Activated CD4-positive, CD25-positive, alpha-beta regulatory T cell (primary cell): ENCODE data around the gene LIFR.

Experiments used
- DNase-seq, 4 experiments: peaks; one replicate each; lab custom pipeline; 2025; lab: John Stamatoyannopoulos, UW

Gene LIFR

DNA sequence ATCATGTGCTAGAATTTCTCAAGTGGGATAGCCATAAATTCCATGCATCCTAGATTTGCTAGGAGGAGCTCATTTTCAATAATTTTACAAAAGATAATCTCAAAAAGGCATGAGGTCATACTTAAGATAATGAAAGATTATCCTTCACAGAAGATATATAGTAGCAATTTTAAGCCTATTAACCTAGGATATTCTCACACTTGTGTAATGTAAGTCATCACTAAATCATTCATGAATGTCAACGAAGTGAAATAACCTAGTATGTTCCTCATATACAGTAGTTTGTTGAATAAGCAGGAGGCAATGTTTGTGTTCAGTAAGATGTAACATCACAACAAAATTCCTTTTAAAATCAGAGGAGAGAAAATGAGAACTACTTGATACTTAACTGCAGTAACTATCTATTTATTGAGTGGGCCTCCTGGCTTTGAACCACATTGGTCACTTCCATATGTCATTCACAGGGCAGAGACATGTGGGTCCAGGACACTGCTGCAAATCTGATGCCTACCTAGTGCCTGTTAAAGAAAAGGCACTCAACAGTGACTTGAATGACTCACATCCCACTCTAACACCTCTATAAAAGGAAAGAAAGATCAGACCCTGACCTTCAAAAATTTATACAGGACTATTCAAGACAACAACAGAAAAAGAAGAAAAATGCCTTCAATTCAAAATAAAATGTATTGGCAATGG, 8.2 kb downstream of the LIFR start:
- DNase-seq = no peak

DNA sequence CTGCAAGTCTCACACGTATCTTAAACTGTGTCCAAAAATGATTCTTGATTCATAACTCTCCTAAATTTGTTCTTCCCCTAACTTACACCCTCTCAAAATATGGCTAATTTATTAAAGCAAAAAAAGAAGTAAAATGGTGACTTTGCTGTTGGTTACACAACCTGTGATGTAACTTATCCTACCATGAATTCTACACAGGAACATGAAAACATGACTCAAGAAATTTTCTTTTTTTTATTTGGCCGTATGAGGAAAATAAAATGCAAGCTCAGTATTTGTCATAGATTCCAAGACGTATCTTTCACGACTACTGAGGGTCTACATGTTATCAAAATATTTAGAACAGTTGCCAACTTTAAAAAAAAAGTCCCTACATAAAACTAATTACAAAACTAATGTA, 9.2 kb downstream of the LIFR start:
- no peak for DNase-seq

DNA sequence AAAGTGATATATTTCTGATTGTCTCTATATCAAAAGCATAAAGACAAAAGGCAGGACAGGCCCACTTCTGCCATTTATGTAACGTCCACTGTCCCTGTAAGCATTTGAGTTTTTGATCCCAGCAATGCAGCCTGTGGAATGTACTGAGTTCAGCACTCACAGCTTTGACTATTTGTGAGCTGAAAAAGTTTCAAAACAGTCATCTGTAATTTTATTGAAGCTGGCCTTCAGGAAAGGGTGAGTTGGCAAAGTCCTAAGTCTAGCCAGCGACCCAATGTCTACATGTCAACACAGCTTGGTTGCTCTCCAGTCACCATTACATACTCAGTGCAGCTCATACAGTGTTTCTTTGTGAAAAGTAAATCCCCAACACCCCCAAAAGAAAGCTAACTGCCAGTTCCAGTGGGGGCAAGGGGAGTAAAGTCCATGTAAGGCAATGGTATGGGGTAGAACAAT, 9.7 kb downstream of the LIFR start:
- DNase-seq = no peak

DNA sequence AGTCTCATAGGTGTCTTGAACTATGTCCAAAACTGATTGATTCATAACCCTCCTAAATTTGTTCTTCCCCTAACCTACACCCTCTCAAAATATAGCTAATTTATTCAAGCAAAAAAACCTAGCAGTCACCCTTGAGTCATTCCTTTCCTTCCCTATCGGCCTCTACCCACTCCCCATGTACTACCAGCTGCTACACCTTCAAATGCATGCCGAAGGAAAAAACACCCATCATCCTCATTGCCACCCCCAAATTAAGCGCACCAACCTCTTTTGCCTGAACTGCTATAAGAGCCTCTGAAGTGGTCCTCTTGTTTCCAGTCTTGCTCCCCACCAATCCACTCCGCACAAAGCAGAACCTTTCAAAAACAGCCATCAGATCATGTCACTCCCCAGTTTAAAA, 12.6 kb downstream of the LIFR start:
- DNase-seq = no peak

DNA sequence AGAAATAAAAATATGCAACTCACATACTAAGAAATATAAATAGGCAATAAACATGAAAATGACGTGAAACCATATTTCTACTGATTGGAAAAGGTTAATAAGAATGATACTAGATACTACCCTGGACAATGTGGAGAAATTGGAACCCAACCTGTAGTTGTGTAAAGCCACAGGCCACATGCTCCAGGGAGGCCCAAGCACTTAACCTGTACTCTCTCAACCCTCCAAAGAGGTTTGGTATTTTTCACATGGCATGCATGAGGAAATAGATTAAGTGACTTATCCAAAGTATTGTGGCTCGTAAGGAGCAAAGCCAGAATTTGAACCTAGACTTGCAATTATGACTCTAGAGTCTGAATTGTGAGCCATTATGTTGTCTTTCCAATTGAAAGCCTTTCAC, 13.4 kb downstream of the LIFR start:
- DNase-seq = no peak

DNA sequence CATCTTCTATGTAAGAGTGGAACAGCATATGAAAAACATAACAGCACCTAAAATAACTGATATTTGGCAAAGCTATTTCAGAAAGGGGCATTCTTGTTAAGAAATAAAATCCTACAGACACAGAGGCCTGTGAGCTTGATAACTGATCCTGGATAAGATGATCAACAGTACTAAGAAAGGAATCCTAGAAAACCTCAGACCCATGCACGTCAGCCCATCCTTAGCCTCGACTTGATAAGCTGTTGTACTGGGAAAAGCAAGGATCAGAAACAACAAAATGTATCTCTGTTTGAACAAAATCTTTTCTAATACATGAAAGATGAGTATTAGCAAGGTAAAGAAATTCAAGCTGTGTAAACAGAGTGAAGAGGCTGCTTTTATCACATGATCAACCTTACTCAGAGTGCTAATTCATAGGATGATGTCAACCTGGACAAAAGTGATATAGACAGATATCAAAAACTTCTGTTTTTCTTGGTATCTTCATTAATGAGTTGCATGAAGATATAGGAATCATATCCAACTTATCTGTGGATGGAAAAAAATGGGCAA, 15.2 kb downstream of the LIFR start:
- no peak for DNase-seq

DNA sequence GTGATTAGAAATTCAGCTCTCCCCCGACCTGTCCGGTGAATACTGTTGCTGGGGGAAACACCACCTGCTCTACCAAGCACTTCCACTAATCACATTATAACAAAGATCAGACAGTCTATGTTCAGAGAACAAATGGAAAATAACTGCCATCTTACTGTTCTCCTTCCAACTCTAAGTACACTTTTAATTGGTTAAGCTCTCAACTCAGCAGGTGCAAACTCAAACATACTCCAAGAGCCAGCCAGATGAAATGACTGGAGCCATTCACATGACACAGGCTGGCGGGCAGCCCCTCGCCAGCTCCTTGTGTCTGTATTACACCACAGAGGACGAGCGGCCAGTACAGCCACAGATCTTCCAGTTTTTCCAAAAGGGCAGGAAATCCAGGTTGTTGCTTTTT, 16.1 kb downstream of the LIFR start:
- no peak for DNase-seq

DNA sequence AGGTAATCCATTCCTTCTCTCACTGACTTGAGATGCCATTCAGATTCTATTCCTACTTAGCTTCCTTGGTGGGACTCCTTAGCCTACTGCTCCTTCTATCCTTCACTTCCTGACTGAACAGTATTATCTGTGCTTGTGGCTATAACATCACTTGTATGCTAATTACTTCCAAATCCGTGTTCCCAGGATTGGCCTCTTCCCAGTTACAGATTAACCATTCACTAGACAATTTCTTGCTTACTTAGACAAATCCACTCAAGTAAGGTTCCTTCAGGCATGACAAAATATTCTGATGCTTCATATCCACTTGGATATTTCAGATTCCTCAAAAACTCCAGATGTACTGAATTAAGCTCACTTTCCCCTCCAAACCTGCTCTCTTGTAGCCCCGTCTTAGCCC, 18.3 kb downstream of the LIFR start:
- no peak for DNase-seq

DNA sequence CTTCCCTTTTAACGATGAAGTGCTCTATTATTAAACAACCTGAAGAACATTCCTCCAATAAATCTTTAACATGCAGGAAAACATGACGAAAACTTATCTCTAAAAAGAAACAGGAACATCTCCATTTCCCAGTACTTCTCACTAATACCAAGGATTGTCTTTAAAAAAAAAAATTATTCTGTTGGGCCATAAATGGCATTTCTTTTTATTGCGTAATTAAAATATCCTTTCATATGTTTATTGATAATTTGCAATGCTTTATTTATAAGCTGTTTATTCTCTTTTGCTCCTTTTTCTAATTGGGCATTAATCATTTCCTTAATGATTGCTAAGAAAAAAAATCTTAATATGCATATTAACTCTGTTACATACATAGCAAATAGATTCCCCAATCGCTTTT, 18.9 kb downstream of the LIFR start:
- DNase-seq = no peak

DNA sequence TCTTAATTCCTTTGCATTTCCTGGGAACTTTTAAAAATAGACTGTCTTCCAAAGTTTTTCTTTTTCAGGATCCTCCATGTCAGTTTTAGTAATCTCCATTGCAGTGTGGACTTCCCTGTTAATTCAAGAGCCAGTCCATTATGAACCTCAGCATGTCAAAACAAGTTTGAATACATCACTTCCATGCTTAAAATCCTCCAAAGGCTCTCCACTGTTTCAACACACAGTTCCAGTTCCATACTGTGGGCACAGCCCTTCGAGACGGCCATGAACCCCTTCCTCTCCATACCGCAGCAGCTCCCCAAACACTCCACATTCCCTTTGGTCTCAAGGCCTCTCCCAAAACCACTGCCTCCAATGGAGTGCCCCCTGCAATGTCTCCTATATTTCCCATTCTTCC, 19.5 kb downstream of the LIFR start:
- DNase-seq = no peak

DNA sequence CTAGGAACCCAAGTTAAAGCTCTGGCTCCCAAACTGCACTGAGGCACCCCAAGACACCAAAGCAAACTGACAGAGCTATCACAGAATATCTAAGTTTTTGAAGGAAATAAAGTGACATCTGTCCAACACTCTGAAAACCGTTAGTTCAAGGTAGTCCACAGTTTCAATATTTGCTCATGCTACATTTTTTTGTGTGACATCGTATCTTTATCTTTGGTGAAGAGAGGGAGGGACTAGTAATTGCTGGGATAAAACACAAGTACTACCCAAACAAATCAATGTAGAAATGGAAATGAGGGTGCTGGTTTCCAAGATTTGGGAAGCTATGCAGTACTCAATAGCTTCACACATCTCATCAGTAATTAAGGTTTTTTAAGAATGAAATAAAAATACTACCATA, 20.6 kb downstream of the LIFR start:
- no peak for DNase-seq

DNA sequence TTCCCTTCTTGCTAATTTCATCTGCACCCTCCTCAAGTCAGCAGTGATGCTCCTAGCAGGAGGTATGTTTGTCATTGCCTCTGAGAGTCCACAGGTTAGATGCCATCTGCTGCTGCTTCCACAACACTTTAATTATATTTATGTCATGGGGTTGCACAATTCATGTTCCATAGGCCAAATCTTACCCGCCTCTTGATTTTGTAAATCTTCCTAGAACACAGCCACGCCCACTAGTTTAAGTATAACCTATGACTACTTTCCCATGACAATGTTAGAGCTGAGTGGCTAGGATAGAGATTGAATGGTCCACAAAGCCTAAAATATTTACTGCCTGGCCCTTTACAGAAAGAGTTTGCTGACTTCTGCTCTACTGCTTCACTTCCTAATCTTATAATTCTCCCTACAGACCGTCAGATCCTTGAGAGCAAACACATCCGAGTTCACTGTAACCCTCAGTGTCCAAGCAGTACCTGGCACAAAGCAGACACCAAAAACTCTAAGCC, 21.1 kb downstream of the LIFR start:
- DNase-seq = no peak

DNA sequence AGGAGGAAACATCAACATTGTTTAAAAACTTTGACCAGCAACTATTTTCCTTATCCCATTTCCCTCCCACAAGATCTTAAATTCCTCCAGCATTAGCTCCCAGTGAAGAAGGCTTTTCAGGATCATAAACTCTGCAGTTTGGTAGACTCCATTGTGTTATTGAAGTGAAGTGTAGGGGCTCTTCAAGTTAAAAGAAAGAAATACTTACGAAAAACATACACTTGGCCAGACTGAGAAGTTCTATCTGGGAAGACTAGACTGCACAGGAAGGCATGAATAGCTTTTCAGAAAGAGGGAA, 22.3 kb downstream of the LIFR start:
- no peak for DNase-seq

DNA sequence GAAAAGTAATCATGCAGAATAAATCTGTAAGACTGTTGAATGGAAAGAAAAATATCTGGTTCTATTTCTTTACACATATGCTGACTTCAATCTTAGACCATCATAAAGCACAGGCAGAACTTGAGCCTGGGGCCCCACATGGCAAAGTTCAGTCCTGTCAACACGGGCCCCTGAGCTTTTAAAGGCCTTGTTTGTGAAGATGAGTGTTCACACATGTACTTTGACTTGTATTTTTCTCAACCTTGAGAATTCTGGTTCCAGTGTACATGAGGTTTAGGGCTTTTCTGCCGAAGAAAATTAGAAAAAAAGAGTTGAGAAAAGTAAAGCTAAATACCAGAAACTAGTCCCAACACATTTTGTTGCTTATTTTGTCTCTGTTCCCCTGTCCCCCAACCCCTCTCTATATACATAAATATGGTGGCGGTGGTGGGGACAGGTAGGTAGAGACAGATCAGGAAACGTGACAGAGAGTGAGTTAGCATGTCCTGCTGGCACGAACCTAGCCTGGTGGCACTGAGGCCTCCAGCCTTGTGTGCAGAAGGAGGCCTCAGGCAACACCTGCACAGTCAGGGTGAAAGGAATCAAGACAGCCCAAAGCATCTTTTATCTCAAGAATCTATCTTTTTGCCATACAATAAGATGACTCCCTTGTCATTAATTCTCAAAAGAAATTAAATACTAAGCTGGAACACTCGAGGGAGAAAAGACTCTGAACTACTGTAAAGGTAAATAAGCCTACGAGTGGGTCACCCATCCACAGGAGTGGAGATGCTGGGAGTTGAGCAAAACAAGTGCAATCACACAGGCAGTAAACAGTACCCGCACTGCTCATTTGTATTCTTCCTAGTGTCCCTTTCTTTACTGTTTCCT, 22.9 kb downstream of the LIFR start:
- DNase-seq = no peak

DNA sequence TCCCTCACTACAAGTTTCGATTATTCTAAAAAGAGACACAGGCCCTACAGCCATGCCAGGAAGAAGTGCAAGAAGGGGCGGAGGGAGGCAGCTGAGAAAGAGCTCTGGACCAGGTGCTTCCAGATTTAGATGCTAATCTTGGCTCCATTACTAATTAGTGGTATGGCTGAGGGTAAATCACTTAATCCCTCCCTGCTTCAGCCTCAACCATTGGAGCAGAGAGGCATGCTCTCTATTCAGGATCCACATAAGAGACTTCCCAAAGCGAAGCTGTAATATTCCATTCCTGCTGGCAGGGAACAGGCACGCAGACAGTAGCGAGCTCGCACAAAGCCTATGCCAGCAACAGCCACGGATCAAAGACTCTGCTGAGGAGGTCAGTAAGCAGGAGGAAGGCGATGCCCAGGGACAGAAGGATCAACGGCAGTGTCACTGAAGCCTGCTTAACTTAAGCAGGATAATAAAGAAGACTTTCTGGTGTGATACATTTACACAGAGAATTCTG, 24.2 kb downstream of the LIFR start:
- DNase-seq = no peak

DNA sequence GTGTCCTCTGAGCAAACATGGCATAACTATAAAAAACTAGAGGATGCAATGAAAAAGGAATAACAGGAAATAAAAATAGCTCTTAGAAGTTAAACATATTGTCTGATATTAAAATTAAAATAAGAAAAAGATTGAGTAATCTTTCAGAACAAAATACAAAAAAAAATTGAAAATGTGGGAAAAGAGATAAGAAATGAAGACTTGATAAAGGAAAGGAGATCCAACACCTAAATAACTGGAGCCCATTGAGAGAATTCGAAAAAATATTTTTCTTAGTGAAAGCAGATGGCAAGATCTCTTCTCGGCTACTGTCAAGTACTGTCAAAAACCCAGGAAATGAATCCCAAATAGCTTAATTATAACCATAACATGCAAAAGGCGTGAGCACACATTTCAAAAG, 24.9 kb downstream of the LIFR start:
- no peak for DNase-seq

DNA sequence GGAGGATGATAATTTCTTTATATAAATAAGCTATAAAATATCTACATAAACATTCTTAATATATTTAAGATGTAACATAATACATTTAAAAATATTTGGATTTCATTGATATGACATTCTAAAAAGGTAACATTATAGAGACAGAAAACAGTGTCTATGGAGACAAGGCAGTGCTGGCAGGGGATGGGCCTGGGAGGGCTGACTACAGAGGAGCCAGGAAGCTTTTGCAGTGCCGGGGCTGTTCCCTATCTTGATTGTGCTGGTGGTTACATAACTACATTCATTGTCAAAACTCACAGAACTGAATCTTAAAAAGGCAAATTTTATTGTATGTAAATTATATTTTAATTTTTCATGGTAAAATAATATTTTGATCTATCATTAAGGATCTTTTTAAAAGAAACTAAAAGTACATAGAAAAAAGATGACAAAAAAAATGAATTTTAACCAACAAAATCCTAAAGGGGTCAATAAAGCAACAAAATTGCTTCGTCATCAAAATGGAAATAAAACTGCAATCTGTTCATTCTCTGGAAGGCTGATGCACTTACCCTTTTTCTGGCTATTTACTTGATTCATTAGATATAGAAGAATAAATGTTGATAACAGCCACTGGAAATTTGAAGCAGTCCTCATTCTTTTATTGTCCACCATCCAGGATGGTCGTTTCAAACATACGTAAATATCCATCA, 26.3 kb downstream of the LIFR start:
- DNase-seq = no peak

DNA sequence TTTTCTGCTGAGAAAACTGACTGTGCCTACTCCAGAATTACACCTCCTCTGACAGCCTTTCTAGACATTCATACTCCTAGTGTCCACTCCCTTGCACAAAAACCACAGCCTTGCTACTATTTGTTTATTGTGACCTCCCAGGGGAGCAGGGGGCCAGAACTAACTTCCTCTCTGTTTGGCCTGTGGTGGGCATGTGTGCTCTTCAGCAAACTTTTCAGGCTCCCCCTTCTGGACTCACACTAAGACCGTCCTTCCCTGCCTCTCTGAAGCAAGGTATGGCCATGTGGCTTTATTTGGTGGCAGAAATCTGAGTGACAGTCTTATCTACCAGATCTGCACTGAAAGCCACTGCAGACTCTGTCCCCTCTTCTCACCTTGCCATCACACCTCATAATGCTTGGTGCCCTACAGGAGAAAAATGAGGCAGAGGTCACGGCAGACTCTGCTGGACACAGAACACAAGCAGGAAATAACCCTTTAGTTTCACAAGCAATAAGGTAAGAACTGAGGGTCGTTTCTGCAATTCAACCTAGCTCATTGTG, 28.2 kb downstream of the LIFR start:
- no peak for DNase-seq

DNA sequence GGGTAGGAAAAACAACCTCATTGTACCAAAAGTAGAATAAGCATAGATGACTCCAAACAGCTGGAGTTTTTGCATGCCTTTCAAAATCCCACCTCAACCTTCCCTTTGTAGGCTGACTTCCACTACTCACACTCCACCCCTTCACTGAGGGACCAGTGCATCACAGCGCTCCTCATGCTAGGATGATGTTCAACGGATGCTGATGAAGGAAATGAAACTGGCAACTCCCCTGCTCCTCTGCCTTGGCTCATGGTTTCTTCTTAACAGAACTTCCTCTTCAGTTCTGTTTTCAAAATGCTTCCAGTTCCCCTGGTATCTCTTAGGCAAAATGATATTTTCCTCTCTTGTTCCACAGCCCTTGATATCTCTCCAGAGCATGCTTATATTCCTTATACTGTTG, 29.0 kb downstream of the LIFR start:
- no peak for DNase-seq

DNA sequence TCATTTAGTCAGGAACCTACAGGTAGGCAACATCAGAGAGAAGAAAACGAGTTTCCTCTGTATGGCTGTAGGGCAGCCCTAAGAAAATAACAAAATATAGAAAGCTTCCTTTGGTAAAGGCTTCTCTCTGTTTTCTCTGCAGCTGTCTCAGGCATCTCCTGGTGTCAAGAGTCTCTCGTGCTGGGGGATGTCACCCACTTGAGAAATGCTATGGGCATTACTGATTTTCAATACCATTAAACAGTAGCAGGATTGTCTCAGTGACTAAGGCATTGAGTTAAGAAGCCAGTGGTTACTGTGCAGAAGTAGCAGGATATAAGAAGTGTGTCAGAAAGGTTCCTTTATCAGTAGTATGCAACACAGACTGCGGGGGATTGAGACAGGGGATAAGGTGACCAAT, 32.4 kb downstream of the LIFR start:
- DNase-seq = no peak

DNA sequence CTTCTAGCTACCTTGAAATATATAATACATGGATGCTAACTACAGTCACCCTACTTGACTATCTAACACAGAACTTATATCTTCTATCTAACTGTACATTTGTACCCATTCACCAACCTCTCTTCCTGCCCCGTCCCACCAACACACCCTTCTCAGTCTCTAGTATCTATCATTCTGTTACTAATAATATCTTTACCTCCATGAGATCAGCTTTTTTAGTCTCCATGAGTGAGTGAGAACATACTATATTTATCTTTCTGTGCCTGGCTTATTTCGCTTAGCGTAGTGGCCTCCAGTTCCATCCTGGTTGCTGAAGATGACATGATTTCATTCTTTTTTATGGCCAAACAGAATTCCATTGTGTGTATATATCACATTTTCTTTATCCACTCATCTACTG, 37.0 kb downstream of the LIFR start:
- no peak for DNase-seq

DNA sequence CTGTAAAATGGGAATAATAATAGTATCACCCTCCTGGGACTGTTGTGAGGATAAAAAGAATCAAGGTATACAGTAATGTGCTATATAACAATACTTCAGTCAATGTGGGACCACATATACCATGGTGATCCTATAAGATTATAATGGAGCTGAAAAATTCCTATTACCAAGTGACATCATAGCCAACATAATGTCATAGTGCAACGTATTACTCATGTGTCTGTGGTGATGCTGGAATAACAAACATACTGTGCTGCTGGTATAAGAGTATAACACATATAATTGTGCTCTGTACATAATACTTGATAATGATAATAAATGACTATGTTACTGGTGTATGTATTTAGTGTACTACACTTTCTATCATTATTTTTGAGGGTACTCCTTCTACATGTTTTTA, 38.1 kb downstream of the LIFR start:
- no peak for DNase-seq
